DOHH2 (cell line): ENCODE results near the gene INHA.

Experiments used
- EZH2phosphoT487 ChIP-seq: fragments of 200-600 bp; sonication (generic); IDR thresholded peaks from 2 replicates; pipeline ENCODE4 v1.6.1; 2017; ENCODE audit warnings: borderline replicate concordance, mild to moderate bottlenecking, antibody characterized with exemption, low read length, moderate library complexity, mixed read lengths
- TF ChIP-seq, protein P1 (sequence below): fragments of 200-600 bp; sonication (generic); IDR thresholded peaks from one replicate; pipeline ENCODE4 v1.5.1; 2014; ENCODE audit warnings: antibody characterized with exemption, mild to moderate bottlenecking, low read depth, low read length; ENCODE audit not compliant: poor library complexity, severe bottlenecking

GRCh38 chr2:219538956-219539788 lies 32.9 kb upstream of the INHA start:
- TF ChIP-seq, protein P1, sequence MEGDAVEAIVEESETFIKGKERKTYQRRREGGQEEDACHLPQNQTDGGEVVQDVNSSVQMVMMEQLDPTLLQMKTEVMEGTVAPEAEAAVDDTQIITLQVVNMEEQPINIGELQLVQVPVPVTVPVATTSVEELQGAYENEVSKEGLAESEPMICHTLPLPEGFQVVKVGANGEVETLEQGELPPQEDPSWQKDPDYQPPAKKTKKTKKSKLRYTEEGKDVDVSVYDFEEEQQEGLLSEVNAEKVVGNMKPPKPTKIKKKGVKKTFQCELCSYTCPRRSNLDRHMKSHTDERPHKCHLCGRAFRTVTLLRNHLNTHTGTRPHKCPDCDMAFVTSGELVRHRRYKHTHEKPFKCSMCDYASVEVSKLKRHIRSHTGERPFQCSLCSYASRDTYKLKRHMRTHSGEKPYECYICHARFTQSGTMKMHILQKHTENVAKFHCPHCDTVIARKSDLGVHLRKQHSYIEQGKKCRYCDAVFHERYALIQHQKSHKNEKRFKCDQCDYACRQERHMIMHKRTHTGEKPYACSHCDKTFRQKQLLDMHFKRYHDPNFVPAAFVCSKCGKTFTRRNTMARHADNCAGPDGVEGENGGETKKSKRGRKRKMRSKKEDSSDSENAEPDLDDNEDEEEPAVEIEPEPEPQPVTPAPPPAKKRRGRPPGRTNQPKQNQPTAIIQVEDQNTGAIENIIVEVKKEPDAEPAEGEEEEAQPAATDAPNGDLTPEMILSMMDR, result no peak
- no peak for TF ChIP-seq EZH2phosphoT487
